GM10266 (cell line): Measurements from ENCODE around the gene KRTAP5-8.
"Not testable (repeated sequence)": the region's sequence is repeated elsewhere in the genome, so short reads cannot be mapped to it uniquely, and the experiment has no call there.

Experiments used
- DNase-seq: peaks from one replicate; pipeline ENCODE4 v3.0.0; 2012; ENCODE audit errors: extremely low spot score
- TF ChIP-seq, protein P1 (sequence below): IDR thresholded peaks from 2 replicates; pipeline ENCODE4 v1.5.1; 2012; ENCODE audit warnings: mild to moderate bottlenecking, low read depth; ENCODE audit not compliant: control insufficient read depth, insufficient read depth; ENCODE audit errors: missing control alignments

Gene KRTAP5-8

GRCh38 chr11:71537977-71538665 is at the start of gene KRTAP5-8:
TSS of gene KRTAP5-8 (plus strand) at chr11:71538025. CDS start at chr11:71538056, 31 bp downstream.
- DNase-seq = not testable (repeated sequence)

GRCh38 chr11:71488681-71489270 is 49.0 kb upstream of the KRTAP5-8 start:
- TF ChIP-seq, protein P1, sequence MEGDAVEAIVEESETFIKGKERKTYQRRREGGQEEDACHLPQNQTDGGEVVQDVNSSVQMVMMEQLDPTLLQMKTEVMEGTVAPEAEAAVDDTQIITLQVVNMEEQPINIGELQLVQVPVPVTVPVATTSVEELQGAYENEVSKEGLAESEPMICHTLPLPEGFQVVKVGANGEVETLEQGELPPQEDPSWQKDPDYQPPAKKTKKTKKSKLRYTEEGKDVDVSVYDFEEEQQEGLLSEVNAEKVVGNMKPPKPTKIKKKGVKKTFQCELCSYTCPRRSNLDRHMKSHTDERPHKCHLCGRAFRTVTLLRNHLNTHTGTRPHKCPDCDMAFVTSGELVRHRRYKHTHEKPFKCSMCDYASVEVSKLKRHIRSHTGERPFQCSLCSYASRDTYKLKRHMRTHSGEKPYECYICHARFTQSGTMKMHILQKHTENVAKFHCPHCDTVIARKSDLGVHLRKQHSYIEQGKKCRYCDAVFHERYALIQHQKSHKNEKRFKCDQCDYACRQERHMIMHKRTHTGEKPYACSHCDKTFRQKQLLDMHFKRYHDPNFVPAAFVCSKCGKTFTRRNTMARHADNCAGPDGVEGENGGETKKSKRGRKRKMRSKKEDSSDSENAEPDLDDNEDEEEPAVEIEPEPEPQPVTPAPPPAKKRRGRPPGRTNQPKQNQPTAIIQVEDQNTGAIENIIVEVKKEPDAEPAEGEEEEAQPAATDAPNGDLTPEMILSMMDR = no peak
- DNase-seq = no peak

DNA sequence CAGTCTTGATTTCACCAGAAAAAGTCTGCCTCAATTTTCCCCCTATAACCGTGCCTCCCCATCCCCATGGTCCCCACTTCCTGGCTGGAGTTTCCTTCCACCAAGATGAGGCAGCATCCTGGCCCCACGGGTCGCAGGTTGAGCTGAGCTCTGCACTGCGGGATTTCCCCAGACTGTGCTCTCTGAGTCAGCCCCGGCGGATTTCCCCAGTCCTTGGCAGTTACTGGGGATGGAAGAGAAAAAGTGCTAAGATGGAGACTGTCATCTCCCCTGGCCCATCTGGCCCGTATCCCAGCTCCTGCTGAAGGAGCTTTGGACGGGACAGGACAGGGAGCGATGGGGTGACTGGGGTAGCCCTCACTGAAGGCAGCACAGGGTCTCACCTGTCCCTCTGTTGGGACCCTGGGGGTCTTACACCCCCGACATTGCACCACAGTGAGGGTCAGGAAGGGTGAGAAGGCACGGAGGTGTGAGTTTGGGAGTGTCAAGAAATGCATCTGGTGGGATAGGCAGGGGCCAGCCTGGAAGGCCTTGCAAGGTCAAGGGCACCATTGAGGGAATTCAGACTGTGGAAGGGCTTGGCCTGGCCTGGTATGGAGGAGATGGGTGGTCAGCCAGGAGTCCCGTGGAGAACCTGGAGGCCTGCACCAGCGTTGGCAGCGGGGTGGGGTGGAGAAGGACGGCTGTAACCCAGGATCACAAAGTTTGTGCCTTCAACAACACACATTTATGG is 48.3 kb upstream of the KRTAP5-8 start:
- peak; percentile 85 for DNase-seq
- TF ChIP-seq, protein P1 = no peak

DNA sequence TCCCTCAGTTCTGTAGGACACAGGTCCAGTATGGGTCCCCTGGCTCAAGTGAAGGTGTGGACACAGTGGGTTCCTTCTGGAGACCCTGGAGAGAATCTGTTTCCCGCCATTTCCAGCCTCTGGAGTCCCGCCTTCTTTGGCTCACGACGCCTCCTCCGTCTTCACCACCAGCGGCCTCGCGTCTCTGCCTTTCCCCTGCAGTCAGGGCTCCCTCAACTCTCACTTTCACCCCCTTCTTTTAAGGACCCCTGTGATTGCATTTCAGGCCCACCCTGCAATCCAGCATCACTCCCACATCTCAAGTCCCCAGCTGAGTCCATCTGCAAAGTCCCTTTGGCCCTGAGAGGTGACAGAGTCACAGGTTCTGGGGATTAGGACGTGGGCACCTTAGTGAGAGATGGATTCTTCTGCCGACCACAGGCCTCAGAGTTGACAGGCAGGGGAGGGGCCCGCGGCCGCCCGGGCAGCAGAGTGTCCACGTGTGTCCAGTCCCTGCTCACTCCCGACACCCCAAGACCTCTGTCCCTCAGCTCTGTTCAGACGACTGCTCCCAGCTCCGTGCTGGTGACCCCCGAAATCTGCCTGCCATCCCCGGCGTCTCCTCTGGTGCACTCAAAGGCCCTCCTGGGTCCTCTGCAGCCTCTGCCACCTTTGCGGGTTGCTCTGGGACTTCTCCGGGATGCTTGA is 47.6 kb upstream of the KRTAP5-8 start:
- DNase-seq = no peak

DNA sequence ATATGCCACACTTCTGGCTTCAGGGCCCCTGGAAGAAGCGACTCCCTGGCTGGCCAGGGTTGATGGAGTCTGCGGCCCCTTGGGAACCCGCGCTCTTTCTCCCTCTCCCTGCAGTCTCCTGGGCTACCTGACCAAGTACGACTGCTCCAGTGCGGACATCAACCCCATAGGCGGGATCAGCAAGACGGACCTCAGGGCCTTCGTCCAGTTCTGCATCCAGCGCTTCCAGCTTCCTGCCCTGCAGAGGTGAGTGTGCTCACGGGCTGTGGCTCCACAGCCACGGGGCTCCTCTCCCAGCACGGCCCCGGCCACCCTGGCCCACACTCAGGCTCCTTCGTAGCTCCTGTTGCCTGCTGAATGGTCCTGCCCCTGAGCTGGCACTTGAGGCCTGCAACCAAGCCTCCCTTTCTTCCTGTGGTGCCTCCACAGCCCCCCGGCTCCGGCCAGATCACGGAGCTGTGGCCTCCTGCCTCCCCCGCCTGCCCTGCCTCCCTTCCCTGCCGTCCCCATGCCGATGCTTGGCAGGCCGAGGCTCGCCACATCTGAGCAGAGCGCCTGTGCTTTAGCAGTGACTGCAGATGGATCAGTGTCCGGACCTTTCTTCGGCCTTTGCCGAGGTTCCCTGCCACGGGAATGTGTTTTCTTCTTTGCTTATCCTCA is 47.0 kb upstream of the KRTAP5-8 start:
- TF ChIP-seq, protein P1 = no peak
- DNase-seq = no peak

More for the DNA sequence above, 47.6 kb upstream of the KRTAP5-8 start:
- TF ChIP-seq, protein P1 = no peak

GRCh38 chr11:71491531-71491930 is 46.3 kb upstream of the KRTAP5-8 start:
- no peak for DNase-seq
- TF ChIP-seq, protein P1 = no peak

GRCh38 chr11:71491940-71492339 is 45.9 kb upstream of the KRTAP5-8 start:
- no peak for DNase-seq
- TF ChIP-seq, protein P1 = no peak
